Activated T-cell treated with anti-CD3 and anti-CD28 coated beads, Interleukin-2, amount 50 U/mL, for 24 hours (primary cell): Measurements from ENCODE around the gene MICOS13.
A peak's percentile ranks its signal among the peaks of the same experiment; 100 is the strongest.

Source experiments
- DNase-seq: peaks from one replicate; pipeline ENCODE4 v3.0.0-alpha.2; 2020
- H3K27ac Mint-ChIP-seq: 2 replicates; pipeline ENCODE4 v1.8.0; 2020; ENCODE audit warnings: mild to moderate bottlenecking, mixed read lengths
- H3K27me3 Mint-ChIP-seq: 2 replicates; pipeline ENCODE4 v1.8.0; 2020; ENCODE audit warnings: mixed read lengths
- H3K36me3 Mint-ChIP-seq: 2 replicates; pipeline ENCODE4 v1.8.0; 2020; ENCODE audit warnings: low read depth, mixed read lengths
- H3K4me1 Mint-ChIP-seq: 2 replicates; pipeline ENCODE4 v1.8.0; 2020; ENCODE audit warnings: low read depth, mixed read lengths
- H3K4me3 Mint-ChIP-seq: 2 replicates; pipeline ENCODE4 v1.8.0; 2020; ENCODE audit warnings: mild to moderate bottlenecking, moderate library complexity, mixed read lengths
- H3K9me3 Mint-ChIP-seq: 2 replicates; pipeline ENCODE4 v1.8.0; 2020; ENCODE audit warnings: mixed read lengths

MICOS13 gene

GRCh38 chr19:5646703-5647102 lies 33.6 kb downstream of the MICOS13 start:
- Mint-ChIP-seq H3K27me3 (no peaks in the 10 kb centered on the region), H3K4me3 (no peak overlapping the region), H3K27ac (peak overlapping the region; percentile 66), H3K9me3 (no peaks in the 10 kb centered on the region), H3K4me1 (peaks cover 27% of the 10 kb centered on the region), H3K36me3 (peaks cover 93% of the 10 kb centered on the region)
- DNase-seq, result no peak

- Mint-ChIP-seq H3K27ac (peak overlapping the region; percentile 77), H3K9me3 (no peaks in the 10 kb centered on the region), H3K4me3 (no peak overlapping the region), H3K4me1 (peaks cover 32% of the 10 kb centered on the region), H3K36me3 (peaks cover 93% of the 10 kb centered on the region), H3K27me3 (no peaks in the 10 kb centered on the region)
- DNase-seq, result no peak
Measured at GRCh38 chr19:5645409-5645808, 34.9 kb downstream of the MICOS13 start.

- DNase-seq, result no peak
- H3K27ac Mint-ChIP-seq, result peak overlapping the region; percentile 66
- H3K4me3 Mint-ChIP-seq, result no peak overlapping the region
- no peaks in the 10 kb centered on the region for H3K27me3 Mint-ChIP-seq
- H3K36me3 Mint-ChIP-seq, result peaks cover 93% of the 10 kb centered on the region
- H3K4me1 Mint-ChIP-seq, result peaks cover 34% of the 10 kb centered on the region
- H3K9me3 Mint-ChIP-seq, result no peaks in the 10 kb centered on the region
Measured at GRCh38 chr19:5644037-5644436, 36.3 kb downstream of the MICOS13 start.

GRCh38 chr19:5643060-5643459 lies 37.3 kb downstream of the MICOS13 start:
- H3K36me3 Mint-ChIP-seq, result peaks cover 91% of the 10 kb centered on the region
- no peaks in the 10 kb centered on the region for H3K9me3 Mint-ChIP-seq
- H3K27ac Mint-ChIP-seq, result peak overlapping the region; percentile 37
- H3K4me3 Mint-ChIP-seq, result no peak overlapping the region
- DNase-seq, result no peak
- H3K27me3 Mint-ChIP-seq, result no peaks in the 10 kb centered on the region
- peaks cover 37% of the 10 kb centered on the region for H3K4me1 Mint-ChIP-seq

- H3K27me3 Mint-ChIP-seq, result no peaks in the 10 kb centered on the region
- no peaks in the 10 kb centered on the region for H3K9me3 Mint-ChIP-seq
- peak overlapping the region; percentile 31 for H3K27ac Mint-ChIP-seq
- no peak for DNase-seq
- peaks cover 44% of the 10 kb centered on the region for H3K4me1 Mint-ChIP-seq
- no peak overlapping the region for H3K4me3 Mint-ChIP-seq
- peaks cover 89% of the 10 kb centered on the region for H3K36me3 Mint-ChIP-seq
Measured at GRCh38 chr19:5642204-5642603, 38.1 kb downstream of the MICOS13 start.

GRCh38 chr19:5641171-5641570 lies 39.1 kb downstream of the MICOS13 start:
- Mint-ChIP-seq H3K4me1 (peaks cover 45% of the 10 kb centered on the region), H3K9me3 (no peaks in the 10 kb centered on the region), H3K27ac (peak overlapping the region; percentile 54), H3K27me3 (no peaks in the 10 kb centered on the region), H3K4me3 (no peak overlapping the region), H3K36me3 (peaks cover 87% of the 10 kb centered on the region)
- DNase-seq, result no peak

GRCh38 chr19:5637971-5638370 lies 42.3 kb downstream of the MICOS13 start:
- no peak for DNase-seq
- H3K36me3 Mint-ChIP-seq, result peaks cover 85% of the 10 kb centered on the region
- H3K9me3 Mint-ChIP-seq, result no peaks in the 10 kb centered on the region
- no peak overlapping the region for H3K4me3 Mint-ChIP-seq
- peaks cover 51% of the 10 kb centered on the region for H3K4me1 Mint-ChIP-seq
- H3K27me3 Mint-ChIP-seq, result no peaks in the 10 kb centered on the region
- peak overlapping the region; percentile 44 for H3K27ac Mint-ChIP-seq

- Mint-ChIP-seq H3K36me3 (peaks cover 85% of the 10 kb centered on the region), H3K27ac (peak overlapping the region; percentile 45), H3K27me3 (no peaks in the 10 kb centered on the region), H3K9me3 (no peaks in the 10 kb centered on the region), H3K4me3 (no peak overlapping the region), H3K4me1 (peaks cover 60% of the 10 kb centered on the region)
- no peak for DNase-seq
Measured at GRCh38 chr19:5635427-5635826, 44.9 kb downstream of the MICOS13 start.

GRCh38 chr19:5632657-5633056 lies 47.7 kb downstream of the MICOS13 start:
- Mint-ChIP-seq H3K27me3 (no peaks in the 10 kb centered on the region), H3K27ac (peak overlapping the region; percentile 2), H3K4me1 (peaks cover 76% of the 10 kb centered on the region), H3K4me3 (no peak overlapping the region), H3K36me3 (peaks cover 94% of the 10 kb centered on the region), H3K9me3 (no peaks in the 10 kb centered on the region)
- no peak for DNase-seq

- Mint-ChIP-seq H3K4me1 (peaks cover 76% of the 10 kb centered on the region), H3K4me3 (no peak overlapping the region), H3K27me3 (no peaks in the 10 kb centered on the region), H3K9me3 (no peaks in the 10 kb centered on the region), H3K36me3 (peaks cover 94% of the 10 kb centered on the region), H3K27ac (peak overlapping the region; percentile 2)
- DNase-seq, result no peak
Measured at GRCh38 chr19:5632241-5632612, 48.1 kb downstream of the MICOS13 start.

GRCh38 chr19:5631567-5632240 lies 48.6 kb downstream of the MICOS13 start:
- peaks cover 97% of the 10 kb centered on the region for H3K36me3 Mint-ChIP-seq
- no peaks in the 10 kb centered on the region for H3K27me3 Mint-ChIP-seq
- peak overlapping the region; percentile 2 for H3K27ac Mint-ChIP-seq
- H3K4me3 Mint-ChIP-seq, result no peak overlapping the region
- no peaks in the 10 kb centered on the region for H3K9me3 Mint-ChIP-seq
- H3K4me1 Mint-ChIP-seq, result peaks cover 81% of the 10 kb centered on the region
- no peak for DNase-seq

- no peak for DNase-seq
- Mint-ChIP-seq H3K36me3 (peaks cover 97% of the 10 kb centered on the region), H3K9me3 (no peaks in the 10 kb centered on the region), H3K4me3 (peak overlapping the region; percentile 33), H3K27me3 (no peaks in the 10 kb centered on the region), H3K27ac (peak overlapping the region; percentile 78), H3K4me1 (peaks cover 87% of the 10 kb centered on the region)
Measured at GRCh38 chr19:5628919-5629481, 51.3 kb downstream of the MICOS13 start.

- peak overlapping the region; percentile 33 for H3K4me3 Mint-ChIP-seq
Measured at GRCh38 chr19:5628461-5628860, 51.9 kb downstream of the MICOS13 start.

More at GRCh38 chr19:5628461-5628860, 51.9 kb downstream of the MICOS13 start:
- H3K4me1 Mint-ChIP-seq, result peaks cover 84% of the 10 kb centered on the region
- no peak for DNase-seq
- peak overlapping the region; percentile 78 for H3K27ac Mint-ChIP-seq
- peaks cover 98% of the 10 kb centered on the region for H3K36me3 Mint-ChIP-seq
- H3K9me3 Mint-ChIP-seq, result no peaks in the 10 kb centered on the region
- H3K27me3 Mint-ChIP-seq, result no peaks in the 10 kb centered on the region
